OCI-LY1 (cell line): ENCODE measurements around the gene MAP4K4.

Source experiments
- H2AFZ ChIP-seq: fragments of 200-600 bp; sonication (generic), shearing (Covaris generic); 2 replicates; pipeline ENCODE4 v1.6.0; 2014; ENCODE audit warnings: antibody characterized with exemption, mild to moderate bottlenecking, low read length
- H3F3A ChIP-seq: fragments of 200-600 bp; sonication (generic), shearing (Covaris generic); 2 replicates; pipeline ENCODE4 v1.6.0; 2014; ENCODE audit warnings: mild to moderate bottlenecking, antibody characterized with exemption, low read length, moderate library complexity; ENCODE audit not compliant: insufficient read depth
- H3K27ac ChIP-seq: fragments of 200-600 bp; sonication (generic); 2 replicates; pipeline ENCODE4 v1.5.1; 2014; ENCODE audit warnings: low read length, mixed run types, mild to moderate bottlenecking, low read depth; ENCODE audit not compliant: poor library complexity, severe bottlenecking
- H3K27me3 ChIP-seq: fragments of 200-600 bp; sonication (generic); 2 replicates; pipeline ENCODE4 v1.6.0; 2014; ENCODE audit warnings: antibody characterized with exemption, mild to moderate bottlenecking, low read length, moderate library complexity; ENCODE audit not compliant: insufficient read depth
- H3K36me3 ChIP-seq: fragments of 200-600 bp; sonication (generic); 2 replicates; pipeline ENCODE4 v1.6.1; 2014; ENCODE audit warnings: mild to moderate bottlenecking, antibody characterized with exemption, low read length, moderate library complexity, mixed read lengths; ENCODE audit not compliant: insufficient read depth
- H3K4me1 ChIP-seq: fragments of 200-600 bp; sonication (generic); 2 replicates; pipeline ENCODE4 v1.5.1; 2014; ENCODE audit warnings: mild to moderate bottlenecking, low read length, moderate library complexity; ENCODE audit not compliant: insufficient read depth, severe bottlenecking
- H3K4me2 ChIP-seq: fragments of 200-600 bp; sonication (generic), shearing (Covaris generic); 2 replicates; pipeline ENCODE4 v1.6.1; 2014; ENCODE audit warnings: low read length
- H3K4me3 ChIP-seq: fragments of 200-600 bp; sonication (generic); 2 replicates; pipeline ENCODE4 v1.5.1; 2014; ENCODE audit warnings: low read length, low read depth, mild to moderate bottlenecking, mixed read lengths; ENCODE audit not compliant: poor library complexity, severe bottlenecking
- H3K79me2 ChIP-seq: fragments of 200-600 bp; shearing (Covaris generic); 2 replicates; pipeline ENCODE4 v1.6.1; 2016; ENCODE audit warnings: mixed run types, low read length, mixed read lengths; ENCODE audit not compliant: insufficient read depth
- H3K9ac ChIP-seq: fragments of 200-600 bp; sonication (generic), shearing (Covaris generic); 2 replicates; pipeline ENCODE4 v1.6.1; 2014; ENCODE audit warnings: mild to moderate bottlenecking, low read length, mixed read lengths
- H3K9me2 ChIP-seq: fragments of 200-600 bp; sonication (generic), shearing (Covaris generic); 2 replicates; pipeline ENCODE4 v1.6.1; 2014; ENCODE audit warnings: low read depth, mild to moderate bottlenecking, low read length, mixed read lengths
- H3K9me3 ChIP-seq: fragments of 200-600 bp; shearing (Covaris generic); 2 replicates; pipeline ENCODE4 v1.6.1; 2014; ENCODE audit warnings: low read length, mixed read lengths
- H4K20me1 ChIP-seq: fragments of 200-600 bp; sonication (generic), shearing (Covaris generic); 2 replicates; pipeline ENCODE4 v1.6.0; 2016; ENCODE audit warnings: mild to moderate bottlenecking, low read length; ENCODE audit not compliant: insufficient read depth
- EZH2 ChIP-seq: fragments of 200-600 bp; sonication (generic), shearing (Covaris generic); IDR thresholded peaks from 2 replicates; pipeline ENCODE4 v1.8.0; 2017; ENCODE audit warnings: borderline replicate concordance, mixed run types, mild to moderate bottlenecking, antibody characterized with exemption, low read length, moderate library complexity, mixed read lengths
- TF ChIP-seq, protein P1 (sequence below): fragments of 200-600 bp; sonication (generic), shearing (Covaris generic); IDR thresholded peaks from 2 replicates; pipeline ENCODE4 v1.5.1; 2017; ENCODE audit warnings: mild to moderate bottlenecking, antibody characterized with exemption, low read length, moderate library complexity, mixed read lengths

MAP4K4 gene

GRCh38 chr2:101788565-101788964, 91.1 kb downstream of the MAP4K4 start:
- Histone ChIP-seq H4K20me1 (no peaks in the 10 kb centered on the region; the same call in 1 of the 2 replicates), H3K4me1 (peaks cover 24% of the 10 kb centered on the region)

DNA sequence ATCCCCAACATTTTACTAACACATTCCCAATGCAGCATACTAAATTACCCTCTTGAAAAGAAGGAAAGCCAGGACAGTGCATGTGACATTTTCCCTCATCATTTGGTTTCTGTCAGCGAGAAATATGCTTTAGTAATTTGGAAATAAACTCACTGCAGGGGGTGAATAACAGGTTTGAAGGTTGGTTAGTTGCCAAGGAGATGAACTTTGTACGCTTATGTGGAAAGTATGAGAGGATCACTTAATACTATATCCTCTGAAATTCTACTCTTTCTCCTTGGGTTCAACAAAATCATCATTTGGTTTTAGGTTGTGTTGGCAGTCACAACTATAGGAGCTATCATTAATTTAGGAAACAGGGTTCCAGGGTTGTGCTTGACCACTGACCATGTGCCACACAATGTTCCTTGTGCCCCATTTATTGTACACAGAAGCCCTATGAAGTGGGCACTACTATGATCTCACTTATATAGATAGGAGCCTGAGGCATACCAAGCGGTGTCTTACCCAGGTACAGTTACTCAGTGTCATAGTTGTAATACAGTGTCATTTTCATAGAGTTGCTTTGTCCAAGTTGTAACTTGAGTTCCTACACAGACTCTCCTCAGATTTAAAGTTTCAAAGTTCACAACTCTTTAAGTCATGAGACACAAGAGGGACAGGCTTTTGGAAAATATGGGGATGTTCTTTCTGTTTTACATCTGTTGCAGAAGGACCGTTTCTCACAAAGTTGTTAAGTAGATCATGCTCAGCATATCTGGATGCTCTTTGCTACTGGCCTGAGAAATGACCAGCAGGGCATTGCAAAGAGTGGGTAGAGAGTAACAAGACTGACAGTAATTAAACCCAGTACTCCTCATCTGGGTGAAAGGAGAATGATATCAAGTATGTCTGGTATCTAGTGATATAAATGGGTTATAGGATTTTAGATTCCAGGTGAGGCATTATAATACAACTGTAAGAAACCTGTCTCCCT, 91.8 kb downstream of the MAP4K4 start:
- Histone ChIP-seq H3K27me3 (no peaks in the 10 kb centered on the region), H3K9ac (no peak overlapping the region), H3K9me2 (no peaks in the 10 kb centered on the region), H3F3A (no peaks in the 10 kb centered on the region), H2AFZ (no peak overlapping the region), H3K4me1 (peaks cover 18% of the 10 kb centered on the region), H3K9me3 (no peaks in the 10 kb centered on the region), H3K27ac (no peak overlapping the region), H3K4me3 (no peak overlapping the region), H4K20me1 (no peaks in the 10 kb centered on the region; the same call in 1 of the 2 replicates), H3K79me2 (peaks cover 59% of the 10 kb centered on the region), H3K36me3 (peaks cover 7% of the 10 kb centered on the region; the same call in 1 of the 2 replicates), H3K4me2 (no peak overlapping the region)
- TF ChIP-seq EZH2: no peak
- TF ChIP-seq, protein P1, sequence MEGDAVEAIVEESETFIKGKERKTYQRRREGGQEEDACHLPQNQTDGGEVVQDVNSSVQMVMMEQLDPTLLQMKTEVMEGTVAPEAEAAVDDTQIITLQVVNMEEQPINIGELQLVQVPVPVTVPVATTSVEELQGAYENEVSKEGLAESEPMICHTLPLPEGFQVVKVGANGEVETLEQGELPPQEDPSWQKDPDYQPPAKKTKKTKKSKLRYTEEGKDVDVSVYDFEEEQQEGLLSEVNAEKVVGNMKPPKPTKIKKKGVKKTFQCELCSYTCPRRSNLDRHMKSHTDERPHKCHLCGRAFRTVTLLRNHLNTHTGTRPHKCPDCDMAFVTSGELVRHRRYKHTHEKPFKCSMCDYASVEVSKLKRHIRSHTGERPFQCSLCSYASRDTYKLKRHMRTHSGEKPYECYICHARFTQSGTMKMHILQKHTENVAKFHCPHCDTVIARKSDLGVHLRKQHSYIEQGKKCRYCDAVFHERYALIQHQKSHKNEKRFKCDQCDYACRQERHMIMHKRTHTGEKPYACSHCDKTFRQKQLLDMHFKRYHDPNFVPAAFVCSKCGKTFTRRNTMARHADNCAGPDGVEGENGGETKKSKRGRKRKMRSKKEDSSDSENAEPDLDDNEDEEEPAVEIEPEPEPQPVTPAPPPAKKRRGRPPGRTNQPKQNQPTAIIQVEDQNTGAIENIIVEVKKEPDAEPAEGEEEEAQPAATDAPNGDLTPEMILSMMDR: no peak

More at GRCh38 chr2:101788565-101788964, 91.1 kb downstream of the MAP4K4 start:
- no peak overlapping the region for H2AFZ ChIP-seq
- H3K4me3 ChIP-seq: no peak overlapping the region
- no peak for TF ChIP-seq EZH2
- TF ChIP-seq, protein P1: no peak
- H3K27ac ChIP-seq: no peak overlapping the region
- H3K27me3 ChIP-seq: no peaks in the 10 kb centered on the region
- no peaks in the 10 kb centered on the region for H3F3A ChIP-seq
- H3K9me2 ChIP-seq: no peaks in the 10 kb centered on the region
- no peaks in the 10 kb centered on the region for H3K9me3 ChIP-seq
- peaks cover 7% of the 10 kb centered on the region; the same call in 1 of the 2 replicates for H3K36me3 ChIP-seq
- H3K9ac ChIP-seq: no peak overlapping the region
- peaks cover 56% of the 10 kb centered on the region for H3K79me2 ChIP-seq
- no peak overlapping the region for H3K4me2 ChIP-seq

GRCh38 chr2:101790416-101790815, 92.9 kb downstream of the MAP4K4 start:
- Histone ChIP-seq H3K4me2 (no peak overlapping the region), H3K9me3 (no peaks in the 10 kb centered on the region), H3K27ac (no peak overlapping the region), H2AFZ (no peak overlapping the region), H3K9ac (no peak overlapping the region), H3K4me3 (no peak overlapping the region), H3K9me2 (no peaks in the 10 kb centered on the region), H4K20me1 (no peaks in the 10 kb centered on the region; the same call in 1 of the 2 replicates), H3K36me3 (peaks cover 7% of the 10 kb centered on the region; the same call in 1 of the 2 replicates), H3K4me1 (peaks cover 19% of the 10 kb centered on the region), H3K79me2 (peaks cover 52% of the 10 kb centered on the region), H3K27me3 (no peaks in the 10 kb centered on the region), H3F3A (no peaks in the 10 kb centered on the region)
- no peak for TF ChIP-seq EZH2
- TF ChIP-seq, protein P1: no peak
